ENCODE results near the gene SMARCA4. TPM values are rescaled to one million over a fixed set of nuclear protein-coding genes. Genes with fewer than 3 reads are reported as not detected.

SMARCA4 gene
- total RNA-seq, 4 donors from 2014 or later: 68.3 to 208 (median 114) TPM

- H3K27ac ChIP-seq: no peak overlapping the region
- H3K4me3 ChIP-seq: no peak overlapping the region
- H3K9me3 ChIP-seq: no peaks in the 10 kb centered on the region
- TF ChIP-seq, protein P1, sequence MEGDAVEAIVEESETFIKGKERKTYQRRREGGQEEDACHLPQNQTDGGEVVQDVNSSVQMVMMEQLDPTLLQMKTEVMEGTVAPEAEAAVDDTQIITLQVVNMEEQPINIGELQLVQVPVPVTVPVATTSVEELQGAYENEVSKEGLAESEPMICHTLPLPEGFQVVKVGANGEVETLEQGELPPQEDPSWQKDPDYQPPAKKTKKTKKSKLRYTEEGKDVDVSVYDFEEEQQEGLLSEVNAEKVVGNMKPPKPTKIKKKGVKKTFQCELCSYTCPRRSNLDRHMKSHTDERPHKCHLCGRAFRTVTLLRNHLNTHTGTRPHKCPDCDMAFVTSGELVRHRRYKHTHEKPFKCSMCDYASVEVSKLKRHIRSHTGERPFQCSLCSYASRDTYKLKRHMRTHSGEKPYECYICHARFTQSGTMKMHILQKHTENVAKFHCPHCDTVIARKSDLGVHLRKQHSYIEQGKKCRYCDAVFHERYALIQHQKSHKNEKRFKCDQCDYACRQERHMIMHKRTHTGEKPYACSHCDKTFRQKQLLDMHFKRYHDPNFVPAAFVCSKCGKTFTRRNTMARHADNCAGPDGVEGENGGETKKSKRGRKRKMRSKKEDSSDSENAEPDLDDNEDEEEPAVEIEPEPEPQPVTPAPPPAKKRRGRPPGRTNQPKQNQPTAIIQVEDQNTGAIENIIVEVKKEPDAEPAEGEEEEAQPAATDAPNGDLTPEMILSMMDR (IDR thresholded peaks at IDR 0.05): no peak
- TF ChIP-seq POLR2A (IDR thresholded peaks at IDR 0.05): no peak
- DNase-seq: no peak
- no peaks in the 10 kb centered on the region for H3K4me1 ChIP-seq
- H3K36me3 ChIP-seq: peaks cover 0 to 81% (median 0%) of the 10 kb centered on the region in 3 donors
- no peaks in the 10 kb centered on the region for H3K27me3 ChIP-seq
Measured at GRCh38 chr19:10915130-10916091, 45.4 kb upstream of the SMARCA4 start.

- Histone ChIP-seq H3K4me3 (no peak overlapping the region), H3K36me3 (peaks cover 0 to 80% (median 0%) of the 10 kb centered on the region in 3 donors), H3K9me3 (no peaks in the 10 kb centered on the region), H3K27me3 (no peaks in the 10 kb centered on the region), H3K27ac (no peak overlapping the region), H3K4me1 (no peaks in the 10 kb centered on the region)
- no peak for TF ChIP-seq POLR2A (IDR thresholded peaks at IDR 0.05)
- TF ChIP-seq, protein P1 (IDR thresholded peaks at IDR 0.05): no peak
- no peak for DNase-seq
Measured at GRCh38 chr19:10916602-10917001, 44.2 kb upstream of the SMARCA4 start.

DNA sequence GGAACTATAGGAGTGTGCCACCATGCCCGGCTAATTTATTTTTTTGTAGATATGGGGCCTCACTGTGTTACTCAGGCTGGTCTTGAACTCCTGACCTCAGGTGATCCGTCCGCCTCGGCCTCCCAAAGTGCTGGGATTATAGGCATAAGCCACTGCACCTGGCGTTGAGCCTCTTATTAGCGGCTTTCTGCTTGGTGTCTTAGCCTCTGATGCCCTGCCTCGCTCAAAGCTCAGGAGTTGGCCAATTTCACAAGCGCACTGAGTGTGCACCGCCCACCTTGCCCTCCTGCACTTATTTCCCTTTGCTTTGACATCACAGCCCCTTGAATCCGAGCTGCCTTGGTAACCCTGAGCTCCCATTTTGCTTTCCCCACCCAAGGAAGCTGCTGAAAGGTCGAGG is 42.5 kb upstream of the SMARCA4 start:
- TF ChIP-seq, protein P1 (IDR thresholded peaks at IDR 0.05): no peak
- TF ChIP-seq POLR2A (IDR thresholded peaks at IDR 0.05): no peak

DNA sequence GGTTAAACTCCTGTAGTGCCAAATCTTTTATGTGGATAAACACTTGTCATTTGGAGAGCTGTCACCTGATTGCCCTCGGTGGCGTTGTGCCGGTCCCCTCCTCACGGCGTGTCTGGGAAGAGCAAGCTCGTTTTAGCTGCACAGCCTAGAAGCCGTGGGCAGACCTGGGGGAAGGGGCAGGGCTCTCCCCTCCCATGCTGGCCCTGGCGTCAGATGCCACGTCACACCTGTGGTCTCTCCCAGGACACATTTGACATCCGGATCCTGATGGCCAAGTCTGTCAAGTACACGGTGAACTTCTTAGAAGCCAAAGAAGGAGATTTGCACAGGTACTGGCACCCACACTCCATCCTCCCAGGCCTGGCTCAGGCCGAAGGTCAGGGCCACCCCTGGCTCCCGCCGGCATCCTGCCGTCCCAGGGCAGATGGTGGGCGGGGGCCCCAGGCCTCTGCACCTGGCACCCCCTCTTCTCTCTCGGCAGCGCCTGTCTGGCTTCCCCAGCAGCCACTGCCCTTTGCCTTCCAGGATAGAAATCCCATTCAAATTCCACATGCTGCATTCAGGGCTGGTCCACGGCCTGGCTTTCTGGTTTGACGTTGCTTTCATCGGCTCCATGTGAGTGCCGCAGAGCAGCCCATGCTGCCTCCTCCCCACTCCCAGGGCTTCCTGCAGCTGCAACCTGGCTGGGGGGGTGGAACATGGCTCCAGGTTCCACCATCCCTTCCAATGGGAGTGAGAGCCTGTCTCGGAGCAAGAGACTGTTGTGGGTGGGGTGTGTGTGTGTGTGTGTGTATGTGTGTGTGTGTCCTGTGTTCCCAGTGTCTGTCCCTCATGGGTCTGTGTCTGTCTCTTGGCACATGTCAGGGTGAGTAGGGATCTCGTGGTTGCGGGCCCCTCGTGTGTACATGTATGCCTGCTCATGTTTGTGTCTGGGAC is 41.2 kb upstream of the SMARCA4 start:
- H3K36me3 ChIP-seq: peaks cover 0 to 81% (median 0%) of the 10 kb centered on the region in 3 donors
- H3K4me3 ChIP-seq: no peak overlapping the region

More for the DNA sequence above, 42.5 kb upstream of the SMARCA4 start:
- no peak for DNase-seq
- H3K36me3 ChIP-seq: peaks cover 0 to 78% (median 0%) of the 10 kb centered on the region in 3 donors
- H3K27ac ChIP-seq: no peak overlapping the region
- H3K27me3 ChIP-seq: no peaks in the 10 kb centered on the region
- H3K9me3 ChIP-seq: no peaks in the 10 kb centered on the region
- H3K4me1 ChIP-seq: no peaks in the 10 kb centered on the region
- no peak overlapping the region for H3K4me3 ChIP-seq

DNA sequence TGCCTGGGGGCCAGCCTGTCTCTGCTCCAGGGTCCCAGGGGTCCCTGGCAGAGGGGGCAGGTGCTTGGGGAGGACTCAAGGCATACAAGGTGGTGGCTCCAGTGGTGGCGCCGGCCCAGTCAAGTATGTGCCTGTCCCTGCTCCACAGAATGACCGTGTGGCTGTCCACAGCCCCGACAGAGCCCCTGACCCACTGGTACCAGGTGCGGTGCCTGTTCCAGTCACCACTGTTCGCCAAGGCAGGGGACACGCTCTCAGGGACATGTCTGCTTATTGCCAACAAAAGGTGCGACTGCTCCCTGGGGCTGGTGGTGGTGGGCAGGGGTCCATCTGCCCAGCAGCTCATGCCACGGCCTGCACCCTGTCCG is 40.6 kb upstream of the SMARCA4 start:
- no peak for DNase-seq
- peaks cover 0 to 79% (median 0%) of the 10 kb centered on the region in 3 donors for H3K36me3 ChIP-seq

More for the DNA sequence above, 41.2 kb upstream of the SMARCA4 start:
- Histone ChIP-seq H3K4me1 (no peaks in the 10 kb centered on the region), H3K27me3 (no peaks in the 10 kb centered on the region), H3K27ac (no peak overlapping the region), H3K9me3 (no peaks in the 10 kb centered on the region)
- no peak for DNase-seq
- TF ChIP-seq, protein P1 (IDR thresholded peaks at IDR 0.05): no peak
- TF ChIP-seq POLR2A (IDR thresholded peaks at IDR 0.05): no peak

More for the DNA sequence above, 40.6 kb upstream of the SMARCA4 start:
- H3K4me3 ChIP-seq: no peak overlapping the region
- H3K4me1 ChIP-seq: no peaks in the 10 kb centered on the region
- H3K27me3 ChIP-seq: no peaks in the 10 kb centered on the region
- no peaks in the 10 kb centered on the region for H3K9me3 ChIP-seq
- no peak overlapping the region for H3K27ac ChIP-seq
- no peak for TF ChIP-seq POLR2A (IDR thresholded peaks at IDR 0.05)
- TF ChIP-seq, protein P1 (IDR thresholded peaks at IDR 0.05): no peak

Measured in Peyer's patch (tissue), 4 donors.